HG03135 (cell line): ENCODE data around the gene PRSS57.
"Not testable (repeated sequence)": the region's sequence is repeated elsewhere in the genome, so short reads cannot be mapped to it uniquely, and the experiment has no call there.

Source experiments
- ATAC-seq: cut with Tn5 transposase; IDR thresholded peaks from one replicate; pipeline ENCODE4 v1.9.1; 2021; ENCODE audit warnings: mild to moderate bottlenecking, moderate library complexity; ENCODE audit not compliant: unreplicated experiment

PRSS57 gene

DNA sequence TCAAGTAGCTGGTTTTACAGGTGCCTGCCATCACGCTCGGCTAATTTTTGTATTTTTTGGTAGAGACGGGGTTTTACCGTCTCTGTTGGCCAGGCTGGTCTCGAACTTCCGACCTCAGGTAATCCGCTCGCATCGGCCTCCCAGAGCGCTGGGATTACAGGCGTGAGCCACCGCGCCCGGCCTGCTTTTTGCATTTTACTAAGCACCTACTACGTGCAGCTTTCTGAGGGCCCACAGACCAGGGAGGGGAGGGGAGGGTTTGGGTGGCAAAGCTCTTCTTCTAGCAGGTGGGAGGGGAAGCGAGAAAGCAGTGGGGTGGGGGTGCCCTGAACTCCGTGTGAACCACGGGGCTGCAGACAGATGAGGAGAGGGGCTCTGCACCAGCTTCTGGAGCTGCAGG lies 28.5 kb upstream of the PRSS57 start:
- no peak for ATAC-seq

DNA sequence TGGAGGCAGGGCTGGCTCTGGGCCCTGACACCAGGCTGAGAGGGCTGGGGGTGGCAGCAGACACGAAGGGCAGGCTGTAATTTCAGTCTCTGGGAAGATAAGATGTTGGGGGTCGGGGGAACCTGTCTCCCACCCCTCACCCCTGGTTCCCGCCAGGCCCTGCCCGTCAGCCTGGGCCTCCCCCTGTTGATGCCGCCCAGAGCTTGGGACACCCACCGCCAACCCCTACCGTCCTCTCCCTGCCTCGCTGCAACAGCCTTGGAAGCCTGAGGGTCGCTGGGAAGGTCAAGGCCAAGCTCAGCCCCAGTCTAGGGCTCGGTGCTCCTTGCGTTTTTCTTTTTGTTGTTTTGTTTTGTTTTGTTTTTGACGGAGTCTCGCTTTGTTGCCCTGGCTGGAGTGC lies 28.0 kb upstream of the PRSS57 start:
- no peak for ATAC-seq

DNA sequence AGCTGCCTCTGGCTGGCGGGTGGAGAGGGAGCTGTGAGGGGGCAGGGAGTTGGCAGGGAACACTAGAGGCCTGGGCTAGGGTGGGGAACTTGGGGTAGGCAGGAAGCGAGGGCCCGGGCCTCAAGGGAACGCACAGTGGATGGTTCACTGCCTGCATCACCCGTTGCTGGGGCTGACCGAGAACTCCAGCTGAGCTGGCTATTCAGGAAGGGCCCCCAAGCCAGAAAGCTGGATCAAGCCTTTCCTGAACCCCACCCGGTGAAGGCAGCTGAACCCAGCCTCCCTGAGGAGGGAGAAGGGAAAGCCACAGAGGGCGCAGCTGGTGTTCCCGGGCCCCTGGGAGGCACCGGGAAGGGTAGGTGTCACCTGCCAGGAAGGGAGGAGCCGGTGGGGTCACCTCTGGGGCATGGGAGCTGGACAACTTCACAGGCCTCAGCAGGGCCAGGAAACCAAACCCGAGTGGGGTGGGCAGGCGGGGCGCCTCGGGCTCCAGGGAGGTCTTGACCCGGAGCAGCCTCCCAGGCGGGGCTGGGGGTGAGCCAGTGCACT lies 27.4 kb upstream of the PRSS57 start:
- ATAC-seq = no peak

DNA sequence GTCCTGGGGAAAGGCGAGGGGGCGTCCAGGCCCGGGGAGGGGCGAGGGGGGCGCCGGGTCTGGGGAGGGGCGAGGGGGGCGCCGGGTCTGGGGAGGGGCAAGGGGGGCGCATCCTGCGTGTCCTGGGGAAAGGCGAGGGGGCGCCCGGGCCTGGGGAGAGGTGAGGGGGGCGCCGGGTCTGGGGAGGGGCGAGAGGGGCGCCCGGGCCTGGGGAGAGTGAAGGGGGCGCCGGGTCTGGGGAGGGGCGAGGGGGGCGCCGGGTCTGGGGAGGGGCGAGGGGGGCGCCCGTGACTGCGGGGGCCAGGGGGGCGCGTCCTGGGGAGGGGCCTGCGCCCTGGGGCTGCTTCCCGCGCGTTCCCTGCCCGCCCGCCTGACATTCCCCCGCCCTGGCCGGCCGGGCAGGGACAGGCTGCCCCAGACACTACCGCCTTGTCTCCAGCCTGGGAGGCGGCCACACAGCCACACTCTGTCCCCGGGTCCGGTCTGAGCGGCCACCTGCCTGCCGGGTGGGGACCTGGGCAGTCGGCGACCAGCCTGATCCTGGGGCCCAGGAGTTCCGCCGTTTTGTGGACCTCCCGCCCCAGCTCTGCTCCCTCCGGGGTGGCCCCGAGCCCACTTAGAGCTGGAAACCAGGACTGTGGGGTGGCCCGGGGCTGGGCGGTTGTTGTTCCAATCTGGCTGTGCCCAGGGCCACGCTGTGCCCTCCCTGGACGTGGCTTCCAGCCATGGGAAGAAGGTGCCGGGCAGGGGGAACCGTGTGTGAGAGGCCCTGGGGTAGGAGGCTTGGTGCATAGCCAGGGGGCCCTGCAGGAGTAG lies 25.3 kb upstream of the PRSS57 start:
- ATAC-seq = no peak

DNA sequence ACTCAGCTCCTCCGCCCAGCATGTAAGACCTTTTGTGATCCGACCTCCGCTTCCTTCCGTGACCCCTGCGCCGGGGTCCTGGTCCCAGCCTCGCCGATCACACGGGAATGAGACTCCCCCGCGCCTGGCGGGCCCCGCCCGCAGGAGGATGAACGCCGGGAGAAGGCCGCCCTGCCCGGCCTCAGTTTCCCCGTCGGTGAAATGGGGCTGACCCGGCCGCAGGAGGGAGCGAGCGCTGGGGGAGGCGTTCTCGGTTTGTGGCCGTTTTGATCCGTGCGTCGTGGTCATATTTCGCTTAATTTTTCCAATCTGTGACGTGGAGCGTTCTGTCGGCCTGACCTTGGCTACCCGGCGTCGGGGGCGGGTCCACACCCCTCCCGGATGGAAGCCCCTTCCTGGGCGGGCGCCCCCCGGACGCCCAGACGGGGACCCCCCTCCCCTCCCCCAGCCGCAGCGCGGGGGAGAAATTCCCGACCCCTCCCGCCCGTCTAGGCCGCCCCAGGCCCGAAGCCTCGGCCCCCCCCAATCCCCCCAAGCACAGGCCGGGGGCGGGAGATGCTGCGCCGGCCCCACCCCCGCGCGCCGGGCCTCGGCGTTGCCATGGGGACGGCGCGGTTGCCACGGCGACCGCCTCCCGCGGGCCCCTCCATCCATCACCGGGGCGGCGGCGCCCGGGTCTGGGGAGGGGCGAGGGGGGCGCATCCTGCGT lies 24.5 kb upstream of the PRSS57 start:
- ATAC-seq = no peak

DNA sequence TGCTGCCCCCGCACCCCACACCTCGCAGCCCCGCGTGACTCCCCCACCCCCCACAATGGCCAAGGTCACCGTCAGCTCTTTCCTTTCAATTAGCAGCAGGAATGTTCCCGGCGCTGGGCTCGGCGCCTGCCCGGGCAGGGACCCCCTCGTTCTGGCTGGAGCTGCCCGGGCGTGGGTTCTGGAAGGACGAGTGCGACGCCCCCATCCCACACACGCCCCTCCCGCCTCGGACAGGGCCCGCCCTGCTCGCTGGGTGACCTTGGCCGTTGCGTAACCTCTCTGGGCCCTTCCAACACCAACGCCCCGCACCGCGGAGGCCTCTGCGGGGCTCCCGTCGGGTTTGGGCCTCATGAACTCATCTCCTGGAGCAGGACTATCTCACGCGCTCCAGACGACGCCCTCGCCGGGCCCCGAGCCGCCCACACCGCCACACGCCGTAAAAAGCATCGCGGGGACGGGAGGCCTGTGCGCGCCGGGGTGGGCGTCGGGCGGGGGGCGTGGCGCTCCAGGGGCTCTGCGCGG lies 23.8 kb upstream of the PRSS57 start:
- no peak for ATAC-seq

DNA sequence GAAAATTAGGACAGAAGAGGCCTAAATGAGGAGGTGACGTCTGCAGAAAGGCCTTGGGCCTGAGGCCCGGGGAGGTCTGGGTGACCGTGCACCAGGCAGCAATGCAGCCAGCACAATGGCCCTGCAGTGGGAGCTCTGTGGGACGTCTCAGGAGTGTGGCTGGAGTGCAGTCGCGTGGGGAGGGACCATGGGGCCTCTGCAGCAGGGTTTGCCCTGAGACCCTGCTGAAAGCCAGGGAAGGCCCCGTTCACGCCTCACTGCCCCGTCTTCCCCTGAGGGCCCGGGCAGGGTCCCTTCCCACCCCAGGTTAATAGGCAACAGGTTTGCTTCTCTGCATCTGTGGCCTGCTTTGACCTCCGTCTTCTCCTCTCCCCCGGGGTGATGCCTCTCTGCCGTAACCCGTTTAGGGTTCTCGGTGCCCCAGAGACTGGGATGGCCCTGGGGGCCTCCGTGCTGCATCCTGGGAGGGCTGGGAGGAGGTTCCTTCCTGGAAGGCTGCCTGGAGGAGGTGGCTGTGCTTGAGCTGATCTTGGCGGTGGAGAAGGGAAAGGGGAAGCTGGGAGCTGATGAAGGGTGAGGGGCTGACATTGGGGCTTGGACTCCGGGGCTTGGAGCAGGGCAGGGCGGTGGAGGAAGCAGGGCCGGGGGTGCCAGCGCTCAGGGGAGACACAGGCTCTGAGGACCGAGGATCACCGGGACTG lies 23.1 kb upstream of the PRSS57 start:
- no peak for ATAC-seq

- ATAC-seq = no peak
These were observed 20.1 kb upstream of the PRSS57 start for GRCh38 chr19:715347-715746.

DNA sequence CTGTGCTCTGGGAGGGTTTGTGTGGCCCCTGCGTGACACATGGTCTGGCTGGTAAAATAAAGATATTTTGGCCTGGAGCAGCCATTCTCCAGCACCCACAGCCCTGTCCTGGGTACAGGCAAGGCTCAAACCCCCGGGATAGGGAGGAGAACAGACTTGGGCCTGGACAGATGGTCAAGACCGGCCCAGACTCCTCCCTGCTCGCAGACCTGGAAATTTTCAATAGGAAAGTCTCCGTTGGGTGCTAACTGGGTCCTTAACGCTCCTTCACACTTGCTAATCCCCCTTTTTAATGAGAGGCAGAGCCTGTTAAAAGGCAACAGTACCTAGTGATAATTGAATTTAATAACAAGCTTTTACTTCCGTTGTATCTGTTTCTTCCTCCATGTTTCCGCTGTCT lies 16.0 kb upstream of the PRSS57 start:
- ATAC-seq = no peak

GRCh38 chr19:710767-711166 lies 15.5 kb upstream of the PRSS57 start:
- no peak for ATAC-seq

DNA sequence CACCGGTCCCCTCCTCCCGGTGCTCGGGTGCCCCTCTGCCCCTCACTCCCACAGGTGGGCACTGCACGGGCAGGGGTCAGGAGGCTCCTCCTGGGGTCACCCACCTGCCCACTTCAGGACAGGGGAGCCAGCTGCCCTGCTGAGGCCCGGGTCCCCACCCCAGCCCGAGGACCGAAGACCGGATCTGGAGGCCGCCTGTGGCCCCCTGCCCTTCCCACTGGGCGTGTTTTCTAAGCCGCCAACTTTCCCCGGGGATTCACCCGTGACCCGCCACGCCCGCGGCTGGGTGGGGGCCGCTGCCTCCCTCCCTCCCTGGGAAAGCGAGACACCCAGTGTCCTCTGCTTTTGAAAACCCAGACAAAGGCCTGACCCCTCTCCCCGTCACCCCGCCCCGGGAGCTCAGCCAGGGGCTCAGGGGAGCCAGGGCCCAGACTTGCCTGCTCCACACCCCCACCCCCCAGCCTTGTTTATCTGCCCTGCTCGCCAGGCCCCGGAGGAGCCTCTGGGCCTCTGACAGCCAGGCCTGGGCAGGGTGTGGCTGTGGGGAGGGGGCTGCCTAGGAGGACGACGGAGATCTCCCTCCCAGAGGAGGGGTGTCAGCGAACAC lies 14.8 kb upstream of the PRSS57 start:
- ATAC-seq = no peak

- no peak for ATAC-seq
These were observed 14.1 kb upstream of the PRSS57 start for GRCh38 chr19:709196-709964.

- no peak for ATAC-seq
These were observed 13.2 kb upstream of the PRSS57 start, which contains the start of gene PALM for GRCh38 chr19:708154-709143. TSS of gene PALM (plus strand) at chr19:708935. CDS start at chr19:709147, 212 bp downstream.

GRCh38 chr19:704447-704741 lies 9.1 kb upstream of the PRSS57 start:
- no peak for ATAC-seq

- no peak for ATAC-seq
These were observed 8.6 kb upstream of the PRSS57 start for GRCh38 chr19:703651-704446.

GRCh38 chr19:703329-703650 lies 8.0 kb upstream of the PRSS57 start:
- ATAC-seq = no peak

GRCh38 chr19:702847-703246 lies 7.6 kb upstream of the PRSS57 start:
- ATAC-seq = not testable (repeated sequence)

GRCh38 chr19:699885-700284 lies 4.6 kb upstream of the PRSS57 start:
- not testable (repeated sequence) for ATAC-seq
